ENCODE measurements around the gene ARMC6.

ARMC6 gene

DNA sequence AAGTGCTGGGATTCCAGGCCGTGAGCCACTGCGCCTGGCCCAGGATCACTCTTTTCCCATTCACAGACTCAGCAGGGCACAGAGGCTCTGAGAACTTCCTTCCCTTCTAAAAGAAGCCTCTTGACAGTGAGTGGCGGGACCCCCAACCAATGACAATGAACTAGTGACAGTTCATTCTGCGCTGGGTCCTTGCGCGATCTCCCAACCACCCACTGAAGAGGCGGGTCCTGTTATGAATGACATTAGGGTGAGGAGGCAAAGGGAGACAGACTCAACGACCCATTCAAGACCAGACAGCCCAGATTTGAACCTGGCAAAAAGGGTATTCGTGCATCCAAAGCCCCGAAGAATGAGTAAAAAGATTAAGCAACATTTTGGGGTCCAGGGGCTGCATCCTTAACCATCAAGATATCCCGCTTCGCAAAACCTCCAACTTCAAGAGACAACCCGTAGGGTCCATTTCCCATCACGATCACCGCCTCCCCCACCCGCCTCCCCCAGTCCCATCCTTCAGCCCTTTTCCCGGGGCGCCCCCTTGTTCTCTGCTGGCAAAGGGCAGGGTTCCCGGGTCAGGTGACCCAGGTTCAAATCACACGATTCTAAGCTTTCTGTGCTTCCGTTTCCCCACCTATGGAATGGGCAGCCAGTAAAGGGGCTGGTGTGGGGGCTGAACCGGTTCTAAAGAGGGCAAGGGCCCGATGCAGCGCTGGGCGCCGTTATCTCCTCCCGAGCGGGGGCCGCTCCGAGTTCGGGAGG, 805 bp upstream of the ARMC6 start:
- intact Hi-C loops (cut with DNase I; ENCODE audit: low total_unique reads), result no loop called here

DNA sequence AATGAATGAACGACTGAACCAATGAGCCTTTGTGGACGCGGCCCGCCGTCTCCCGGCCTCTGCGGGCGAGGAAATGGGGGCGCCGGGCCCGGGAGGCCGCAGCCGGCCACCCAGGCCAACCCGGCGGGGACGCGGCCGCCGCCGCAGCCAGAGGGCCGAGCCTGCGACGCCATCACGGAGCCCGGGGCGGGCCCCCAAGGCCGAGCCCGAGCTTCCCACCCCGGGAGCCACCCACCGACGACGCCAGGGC, 302 bp upstream of the ARMC6 start:
- H3K4me3 ChIP-seq, result peak overlapping the region; percentile 79 to 86
- peaks cover 9 to 30% (median 18%) of the 10 kb centered on the region in 3 donors for H3K36me3 ChIP-seq
- H3K27ac ChIP-seq, result peak overlapping the region; percentile 85 to 91
- H3K9me3 ChIP-seq, result no peaks in the 10 kb centered on the region
- no peak for DNase-seq
- intact Hi-C loops (cut with DNase I; ENCODE audit: low total_unique reads), result no loop called here
- H3K27me3 ChIP-seq, result no peaks in the 10 kb centered on the region
- H3K4me1 ChIP-seq, result peaks cover 0 to 29% (median 22%) of the 10 kb centered on the region in 4 donors
- TF ChIP-seq, protein P1, sequence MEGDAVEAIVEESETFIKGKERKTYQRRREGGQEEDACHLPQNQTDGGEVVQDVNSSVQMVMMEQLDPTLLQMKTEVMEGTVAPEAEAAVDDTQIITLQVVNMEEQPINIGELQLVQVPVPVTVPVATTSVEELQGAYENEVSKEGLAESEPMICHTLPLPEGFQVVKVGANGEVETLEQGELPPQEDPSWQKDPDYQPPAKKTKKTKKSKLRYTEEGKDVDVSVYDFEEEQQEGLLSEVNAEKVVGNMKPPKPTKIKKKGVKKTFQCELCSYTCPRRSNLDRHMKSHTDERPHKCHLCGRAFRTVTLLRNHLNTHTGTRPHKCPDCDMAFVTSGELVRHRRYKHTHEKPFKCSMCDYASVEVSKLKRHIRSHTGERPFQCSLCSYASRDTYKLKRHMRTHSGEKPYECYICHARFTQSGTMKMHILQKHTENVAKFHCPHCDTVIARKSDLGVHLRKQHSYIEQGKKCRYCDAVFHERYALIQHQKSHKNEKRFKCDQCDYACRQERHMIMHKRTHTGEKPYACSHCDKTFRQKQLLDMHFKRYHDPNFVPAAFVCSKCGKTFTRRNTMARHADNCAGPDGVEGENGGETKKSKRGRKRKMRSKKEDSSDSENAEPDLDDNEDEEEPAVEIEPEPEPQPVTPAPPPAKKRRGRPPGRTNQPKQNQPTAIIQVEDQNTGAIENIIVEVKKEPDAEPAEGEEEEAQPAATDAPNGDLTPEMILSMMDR (IDR thresholded peaks at IDR 0.05), result no peak

More for the DNA sequence above, 805 bp upstream of the ARMC6 start:
- no peaks in the 10 kb centered on the region for H3K9me3 ChIP-seq
- H3K36me3 ChIP-seq, result peaks cover 13 to 35% (median 23%) of the 10 kb centered on the region in 3 donors
- H3K4me3 ChIP-seq, result peak overlapping the region; percentile 79 to 86
- no peaks in the 10 kb centered on the region for H3K27me3 ChIP-seq
- peaks cover 0 to 29% (median 22%) of the 10 kb centered on the region in 4 donors for H3K4me1 ChIP-seq
- TF ChIP-seq, protein P1 (IDR thresholded peaks at IDR 0.05), result no peak
- H3K27ac ChIP-seq, result peak overlapping the region; percentile 85 to 91
- peak; percentile 93 to 95 for DNase-seq

DNA sequence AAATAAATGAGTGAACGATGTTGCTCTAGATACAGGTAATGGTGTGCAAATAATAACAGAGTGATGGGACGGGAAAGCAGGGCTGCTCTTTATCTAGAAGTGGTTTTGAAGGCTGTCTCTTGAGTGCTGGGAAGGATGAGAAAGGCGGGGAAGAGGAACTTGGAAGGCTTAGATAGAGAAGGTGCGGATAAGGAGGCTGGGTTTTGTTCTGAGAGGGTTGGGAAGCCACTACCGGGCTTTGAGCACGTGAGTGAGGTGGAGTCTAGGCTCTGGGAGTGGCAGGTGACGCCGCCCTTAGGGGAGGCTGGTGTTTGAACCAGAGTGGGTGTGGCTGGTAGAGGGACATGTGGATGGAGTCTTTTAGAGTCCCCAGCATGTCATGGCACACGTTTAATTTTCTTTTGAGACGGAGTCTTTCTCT, 811 bp downstream of the ARMC6 start:
- TF ChIP-seq, protein P1 (IDR thresholded peaks at IDR 0.05), result no peak
- Histone ChIP-seq H3K27me3 (no peaks in the 10 kb centered on the region), H3K4me1 (peaks cover 0 to 29% (median 22%) of the 10 kb centered on the region in 4 donors), H3K9me3 (no peaks in the 10 kb centered on the region), H3K4me3 (peak overlapping the region; percentile 79 to 86), H3K36me3 (peaks cover 0 to 19% (median 6%) of the 10 kb centered on the region in 3 donors), H3K27ac (peak overlapping the region in 1 of 2 donors; percentile 91)
- peak in 1 of 2 donors; percentile 38 for DNase-seq
- intact Hi-C loops (cut with DNase I; ENCODE audit: low total_unique reads), result no loop called here

DNA sequence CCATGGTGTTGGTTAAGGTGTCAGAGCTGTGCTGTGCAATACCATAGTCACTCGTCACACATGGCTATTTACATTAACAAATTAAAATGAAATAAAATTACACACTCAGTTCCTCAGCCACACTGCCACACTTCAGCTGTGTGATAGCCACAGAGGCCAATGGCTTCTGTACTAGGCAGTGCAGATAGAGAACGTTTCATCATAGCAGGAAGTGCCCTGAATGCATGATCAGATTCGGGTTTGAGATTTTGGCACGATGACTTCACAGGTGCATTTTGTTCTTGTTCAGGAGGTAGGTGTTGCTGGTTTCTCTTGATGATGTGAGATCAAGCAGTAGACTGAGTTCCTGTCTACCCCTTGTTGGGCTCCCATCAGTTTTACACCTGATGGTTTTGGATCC, 6.5 kb downstream of the ARMC6 start:
- H3K27me3 ChIP-seq, result no peaks in the 10 kb centered on the region
- H3K4me3 ChIP-seq, result no peak overlapping the region
- TF ChIP-seq, protein P1 (IDR thresholded peaks at IDR 0.05), result no peak
- no peaks in the 10 kb centered on the region for H3K9me3 ChIP-seq
- peak overlapping the region in 1 of 2 donors; percentile 72 for H3K27ac ChIP-seq
- DNase-seq, result no peak
- peaks cover 0 to 13% (median 6%) of the 10 kb centered on the region in 4 donors for H3K4me1 ChIP-seq
- intact Hi-C loops (cut with DNase I; ENCODE audit: low total_unique reads), result no loop called here
- peaks cover 11 to 24% (median 19%) of the 10 kb centered on the region in 3 donors for H3K36me3 ChIP-seq

DNA sequence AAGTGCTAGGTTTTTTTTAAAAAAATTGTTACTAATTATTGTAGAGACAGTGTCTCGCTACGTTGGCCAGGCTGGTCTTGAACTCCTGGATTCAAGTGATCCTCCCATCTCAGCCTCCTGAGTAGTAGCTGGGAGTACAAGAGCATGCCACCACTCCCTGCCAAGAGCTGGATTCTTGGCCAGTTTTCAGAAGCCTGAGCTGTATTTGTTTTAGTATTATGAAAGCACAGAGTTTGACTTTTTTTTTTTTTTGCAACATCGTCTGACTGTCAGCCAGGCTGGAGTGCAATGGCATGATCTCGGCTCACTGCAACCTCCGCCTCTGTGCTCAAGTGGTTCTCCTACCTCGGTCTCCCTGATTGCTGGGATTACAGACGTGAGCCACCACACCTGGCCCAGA, 7.0 kb downstream of the ARMC6 start:
- no peaks in the 10 kb centered on the region for H3K9me3 ChIP-seq
- no peaks in the 10 kb centered on the region for H3K27me3 ChIP-seq
- H3K4me1 ChIP-seq, result peaks cover 0 to 13% (median 6%) of the 10 kb centered on the region in 4 donors
- H3K4me3 ChIP-seq, result no peak overlapping the region
- peak; percentile 87 to 93 for DNase-seq
- TF ChIP-seq, protein P1 (IDR thresholded peaks at IDR 0.05), result no peak
- intact Hi-C loops (cut with DNase I; ENCODE audit: low total_unique reads), result no loop called here
- peaks cover 11 to 24% (median 19%) of the 10 kb centered on the region in 3 donors for H3K36me3 ChIP-seq
- peak overlapping the region; percentile 39 to 72 for H3K27ac ChIP-seq

Data from tibial artery (tissue), 4 donors.